SK-N-DZ (cell line): Measurements from ENCODE around the gene OSBPL10. TPM values are rescaled to one million over a fixed set of nuclear protein-coding genes. Genes with fewer than 3 reads are reported as not detected.
"Not testable (repeated sequence)": the region's sequence is repeated elsewhere in the genome, so short reads cannot be mapped to it uniquely, and the experiment has no call there.

Experiments used
- DNase-seq: peaks from one replicate; pipeline ENCODE4 v3.0.0-alpha.2; 2015; ENCODE audit warnings: low spot score
- polyA plus RNA-seq, 2 experiments: library from polyadenylated mRNA; depleted of rRNA; stranded (reverse); fragments of >200 nt; gene quantifications; 2 replicates each; pipeline ENCODE4 v1.2.3, GENCODE V29; 2014

The OSBPL10 gene, protein sequence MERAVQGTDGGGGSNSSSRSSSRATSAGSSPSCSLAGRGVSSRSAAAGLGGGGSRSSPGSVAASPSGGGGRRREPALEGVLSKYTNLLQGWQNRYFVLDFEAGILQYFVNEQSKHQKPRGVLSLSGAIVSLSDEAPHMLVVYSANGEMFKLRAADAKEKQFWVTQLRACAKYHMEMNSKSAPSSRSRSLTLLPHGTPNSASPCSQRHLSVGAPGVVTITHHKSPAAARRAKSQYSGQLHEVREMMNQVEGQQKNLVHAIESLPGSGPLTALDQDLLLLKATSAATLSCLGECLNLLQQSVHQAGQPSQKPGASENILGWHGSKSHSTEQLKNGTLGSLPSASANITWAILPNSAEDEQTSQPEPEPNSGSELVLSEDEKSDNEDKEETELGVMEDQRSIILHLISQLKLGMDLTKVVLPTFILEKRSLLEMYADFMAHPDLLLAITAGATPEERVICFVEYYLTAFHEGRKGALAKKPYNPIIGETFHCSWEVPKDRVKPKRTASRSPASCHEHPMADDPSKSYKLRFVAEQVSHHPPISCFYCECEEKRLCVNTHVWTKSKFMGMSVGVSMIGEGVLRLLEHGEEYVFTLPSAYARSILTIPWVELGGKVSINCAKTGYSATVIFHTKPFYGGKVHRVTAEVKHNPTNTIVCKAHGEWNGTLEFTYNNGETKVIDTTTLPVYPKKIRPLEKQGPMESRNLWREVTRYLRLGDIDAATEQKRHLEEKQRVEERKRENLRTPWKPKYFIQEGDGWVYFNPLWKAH
- polyA plus RNA-seq (2014; cell fraction: cytosol; rRNA removed) = 12.7 and 17.6 TPM in 2 replicates
- polyA plus RNA-seq (2014; cell fraction: nucleus; rRNA removed) = 10.8 and 14.3 TPM in 2 replicates

DNA sequence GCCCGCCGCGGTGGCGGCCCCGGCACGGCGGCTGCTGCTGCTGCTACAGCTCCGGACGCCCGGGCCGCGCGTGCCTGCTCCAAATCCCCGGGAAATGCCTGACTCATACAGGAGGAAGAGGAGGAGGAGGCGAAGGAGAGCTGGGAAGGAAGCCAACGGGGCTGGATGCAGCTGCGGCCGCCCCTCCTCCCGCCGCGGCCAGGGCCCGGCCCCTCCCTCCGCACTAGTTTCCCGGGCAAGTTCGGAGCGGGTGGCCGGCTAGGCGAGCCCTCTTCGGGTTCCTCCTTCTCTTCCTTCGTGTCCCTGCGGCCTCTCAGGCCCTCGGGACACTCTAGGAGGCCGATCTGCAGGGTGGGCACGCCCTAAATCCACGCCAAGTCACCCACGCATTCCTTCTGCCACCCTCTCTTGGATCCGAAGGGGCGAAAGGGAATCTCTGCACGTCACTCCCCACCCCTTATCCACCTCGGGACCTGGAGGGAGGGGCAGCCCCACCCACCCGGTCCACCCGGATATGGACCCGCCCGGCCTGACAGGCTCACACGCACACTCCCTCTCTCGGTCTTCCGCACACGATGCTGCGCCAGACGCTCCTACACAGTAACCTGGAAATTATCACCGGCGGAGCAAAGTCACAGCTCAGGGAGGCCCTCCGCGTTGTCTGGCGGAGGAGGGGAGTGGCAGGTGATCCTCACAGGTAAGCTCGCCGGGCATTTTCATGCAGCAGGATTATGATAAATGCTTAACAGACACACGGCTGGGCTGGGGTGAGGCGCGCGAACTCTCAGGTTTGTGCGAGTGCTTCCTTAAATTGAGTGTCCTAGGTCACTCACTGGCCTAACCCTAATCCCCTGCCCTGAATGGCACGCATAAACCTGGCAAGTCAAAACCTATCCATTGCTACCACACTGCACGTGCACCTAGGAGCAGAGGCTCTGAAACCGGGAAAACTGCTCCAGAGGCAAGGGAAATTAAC lies at the start of gene OSBPL10, which contains the start of gene ZNF860:
TSS of gene OSBPL10 (minus strand) at position 57 of the 976 bp plus-strand sequence. CDS start 83 bp downstream, outside the sequence.
TSS of gene ZNF860 (plus strand) at position 545 of the 976 bp plus-strand sequence. CDS start 7,330 bp downstream, outside the sequence.
- peak; percentile 39 for DNase-seq

DNA sequence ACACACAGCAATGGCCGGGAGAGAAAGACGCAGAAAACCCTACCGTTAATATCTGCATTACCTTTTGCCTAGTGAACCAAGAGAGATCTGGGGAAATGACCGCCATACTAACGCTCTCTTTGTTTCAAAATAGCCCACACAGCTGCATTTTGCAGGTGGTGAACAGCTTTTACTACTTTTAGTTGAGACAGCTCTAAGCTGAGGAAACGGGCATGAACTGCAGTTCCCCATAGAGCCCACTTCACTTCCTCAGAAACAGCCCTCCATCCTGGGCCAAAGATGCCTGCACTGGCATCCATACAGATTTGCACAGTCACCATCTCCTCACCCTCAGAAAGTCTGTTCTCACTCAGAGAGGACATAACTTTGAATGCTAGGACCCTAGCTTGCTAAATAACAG lies 45.5 kb upstream of the OSBPL10 start:
- no peak for DNase-seq

DNA sequence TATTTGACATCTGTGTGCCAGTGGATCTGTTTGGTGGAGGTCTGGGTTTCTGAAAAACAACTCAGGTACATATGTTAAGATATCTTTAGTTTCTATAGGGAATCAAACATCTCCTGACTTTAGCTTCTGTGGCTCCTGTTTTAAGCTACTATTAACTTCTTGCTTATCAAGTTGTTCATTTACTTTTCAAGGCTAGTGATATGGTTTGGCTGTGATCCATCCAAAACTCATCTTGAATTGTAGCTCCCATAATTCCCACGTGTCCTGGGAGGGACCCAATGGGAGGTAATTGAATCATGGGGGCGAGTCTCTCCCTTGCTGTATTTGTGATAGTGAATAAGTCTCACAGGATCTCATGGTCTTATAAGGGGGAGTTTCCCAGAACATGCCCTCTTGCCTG lies 41.9 kb upstream of the OSBPL10 start:
- DNase-seq = no peak

DNA sequence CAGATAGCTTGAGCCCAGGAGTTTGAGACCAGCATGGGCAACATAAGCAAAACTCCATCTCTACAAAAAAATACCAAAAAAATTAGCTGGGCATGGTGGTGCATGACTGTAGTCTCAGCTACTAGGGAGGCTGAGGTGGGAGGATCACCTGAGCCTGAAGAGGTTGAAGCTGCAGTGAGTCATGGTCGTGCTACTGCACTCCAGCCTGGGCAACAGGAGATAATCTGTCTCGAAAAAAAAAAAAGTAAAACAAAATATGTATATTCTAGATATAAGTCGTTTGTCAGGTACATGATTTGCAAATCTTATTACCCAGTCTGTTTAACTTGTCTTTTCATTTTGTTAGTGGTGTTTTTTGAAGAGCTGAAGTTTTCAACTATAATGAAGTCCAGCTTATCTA lies 40.7 kb upstream of the OSBPL10 start:
- DNase-seq = no peak

DNA sequence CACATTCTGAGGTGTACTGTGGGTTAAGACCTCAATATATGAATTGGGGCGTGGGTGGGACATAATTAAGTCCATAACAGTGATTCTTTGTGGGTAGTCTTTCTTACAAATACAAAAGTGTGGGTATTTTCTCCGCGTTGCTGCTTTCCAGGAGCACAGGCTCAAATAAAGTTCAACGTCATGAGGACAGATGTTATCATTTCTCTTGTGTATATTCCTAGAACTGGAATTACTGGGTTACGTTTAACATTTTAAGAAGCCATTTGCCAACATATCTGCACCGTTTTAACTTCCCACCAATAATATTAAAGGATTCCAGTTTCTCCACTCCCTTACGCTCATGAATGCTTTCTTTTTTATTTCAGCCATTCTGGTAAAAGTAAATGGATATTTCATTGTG lies 40.1 kb upstream of the OSBPL10 start:
- no peak for DNase-seq

DNA sequence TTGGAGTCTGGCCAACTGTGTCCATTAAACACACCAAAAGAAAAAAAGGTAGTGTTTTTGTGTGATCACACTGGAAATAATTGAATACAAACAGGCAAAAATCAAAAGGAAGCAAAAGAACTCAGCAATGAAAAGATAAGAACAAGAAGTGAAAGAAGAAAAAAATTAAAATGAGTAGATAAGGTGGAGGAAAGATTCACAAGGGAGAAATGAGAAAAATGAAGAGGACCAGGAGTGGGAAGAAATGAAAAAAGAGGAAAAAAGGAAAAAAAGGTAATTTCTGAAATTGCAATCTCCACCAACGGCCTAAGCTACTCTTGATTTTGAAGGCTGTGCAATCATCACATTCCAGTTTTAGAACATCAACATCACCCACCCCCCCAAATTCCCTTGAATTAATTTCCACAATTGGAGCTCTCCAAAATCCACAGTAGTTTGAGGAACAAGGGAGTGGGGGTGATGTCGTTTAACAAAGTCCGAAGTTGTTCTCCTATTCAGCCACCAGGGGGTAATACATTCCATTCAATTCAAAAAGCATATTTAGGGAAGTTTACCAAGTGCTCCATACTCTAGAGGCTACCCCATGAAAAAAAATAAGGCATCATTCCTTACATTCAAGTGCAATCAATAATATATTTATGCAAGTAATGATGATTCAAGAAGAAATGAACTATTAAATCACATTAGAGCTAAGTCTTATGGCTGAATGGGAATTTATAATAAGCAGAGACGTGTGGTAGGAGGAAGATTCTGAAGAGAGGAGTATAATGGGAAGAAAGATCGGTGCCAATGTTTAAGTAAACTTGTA lies 37.9 kb upstream of the OSBPL10 start:
- peak; percentile 57 for DNase-seq

DNA sequence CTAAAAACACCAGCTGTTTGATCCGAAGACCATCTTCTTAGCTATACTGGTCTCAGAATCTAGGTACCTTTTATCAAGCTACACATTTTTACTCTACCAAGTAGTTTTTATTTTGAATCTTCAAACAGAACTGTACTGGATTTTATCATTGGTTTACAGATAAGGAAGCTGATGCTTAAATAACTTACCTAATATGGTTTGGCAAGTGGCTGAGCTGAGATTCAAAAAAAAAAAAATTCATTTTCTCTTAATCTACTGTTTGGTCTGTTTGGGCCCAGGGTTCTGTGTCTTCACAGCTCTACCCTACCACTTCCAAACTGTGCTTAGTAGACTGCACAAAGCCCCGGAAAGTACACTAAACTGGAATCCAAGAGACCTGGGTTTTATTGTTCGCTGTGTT lies 36.2 kb upstream of the OSBPL10 start:
- no peak for DNase-seq

DNA sequence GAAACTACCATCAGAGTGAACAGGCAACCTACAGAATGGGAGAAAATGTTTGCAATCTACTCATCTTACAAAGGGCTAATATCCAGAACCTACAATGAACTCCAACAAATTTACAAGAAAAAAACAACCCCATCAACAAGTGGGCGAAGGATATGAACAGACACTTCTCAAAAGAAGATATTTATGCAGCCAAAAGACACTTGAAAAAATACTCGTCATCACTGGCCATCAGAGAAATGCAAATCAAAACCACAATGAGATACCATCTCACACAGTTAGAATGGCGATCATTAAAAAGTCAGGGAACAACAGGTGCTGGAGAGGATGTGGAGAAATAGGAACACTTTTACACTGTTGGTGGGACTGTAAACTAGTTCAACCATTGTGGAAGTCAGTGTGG lies 34.6 kb upstream of the OSBPL10 start:
- not testable (repeated sequence) for DNase-seq

DNA sequence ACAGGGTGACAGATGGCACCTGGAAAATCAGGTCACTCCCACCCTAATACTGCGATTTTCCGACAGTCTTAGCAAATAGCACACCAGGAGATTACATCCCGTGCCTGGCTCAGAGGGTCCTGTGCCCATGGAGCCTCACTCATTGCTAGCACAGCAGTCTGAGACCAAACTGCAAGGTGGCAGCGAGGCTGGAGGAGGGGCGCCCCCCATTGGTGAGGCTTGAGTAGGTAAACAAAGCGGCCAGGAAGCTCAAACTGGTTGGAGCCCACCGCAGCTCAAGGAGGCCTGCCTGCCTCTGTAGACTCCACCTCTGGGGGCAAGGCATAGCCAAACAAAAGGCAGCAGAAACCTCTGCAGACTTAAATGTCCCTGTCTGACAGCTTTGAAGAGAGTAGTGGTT lies 29.6 kb upstream of the OSBPL10 start:
- DNase-seq = not testable (repeated sequence)

DNA sequence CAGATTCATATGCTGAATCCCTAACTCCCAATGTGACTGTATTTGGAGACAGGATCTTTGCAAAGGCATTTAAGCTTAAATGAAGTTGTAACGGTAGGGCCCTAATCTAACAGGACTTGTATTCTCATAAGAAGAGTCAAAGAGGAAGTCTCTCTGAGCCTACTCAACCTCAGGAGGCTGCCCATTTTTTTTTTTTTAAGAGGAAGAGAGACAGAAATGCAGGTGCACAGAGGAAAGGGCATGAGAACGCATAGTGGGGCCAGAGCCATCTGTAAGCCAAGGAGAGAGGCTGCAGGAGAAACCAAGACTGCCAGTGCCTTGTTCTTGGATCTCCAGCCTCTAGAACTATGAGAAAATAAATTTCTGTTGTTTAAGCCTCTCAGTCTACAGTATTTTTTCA lies 28.9 kb upstream of the OSBPL10 start:
- no peak for DNase-seq

DNA sequence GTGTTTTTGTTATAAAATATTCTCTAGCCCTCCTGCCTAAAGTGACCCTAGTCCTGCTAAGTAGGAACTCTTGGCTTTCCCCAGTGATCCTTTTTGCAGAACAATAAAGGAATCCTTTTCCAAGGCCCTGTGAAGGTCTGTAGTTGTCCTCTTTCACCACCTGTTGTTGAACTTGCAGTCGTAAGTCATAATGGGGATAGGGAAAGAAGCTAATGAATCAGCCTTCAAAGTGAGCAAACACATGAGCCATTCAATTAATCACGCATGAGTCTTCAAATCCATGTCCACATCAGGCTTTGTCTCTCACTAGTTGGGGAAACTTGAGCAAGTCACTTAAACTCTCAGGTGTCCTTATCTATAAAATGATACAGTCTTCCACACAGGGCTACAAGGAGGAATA lies 28.0 kb upstream of the OSBPL10 start:
- no peak for DNase-seq

DNA sequence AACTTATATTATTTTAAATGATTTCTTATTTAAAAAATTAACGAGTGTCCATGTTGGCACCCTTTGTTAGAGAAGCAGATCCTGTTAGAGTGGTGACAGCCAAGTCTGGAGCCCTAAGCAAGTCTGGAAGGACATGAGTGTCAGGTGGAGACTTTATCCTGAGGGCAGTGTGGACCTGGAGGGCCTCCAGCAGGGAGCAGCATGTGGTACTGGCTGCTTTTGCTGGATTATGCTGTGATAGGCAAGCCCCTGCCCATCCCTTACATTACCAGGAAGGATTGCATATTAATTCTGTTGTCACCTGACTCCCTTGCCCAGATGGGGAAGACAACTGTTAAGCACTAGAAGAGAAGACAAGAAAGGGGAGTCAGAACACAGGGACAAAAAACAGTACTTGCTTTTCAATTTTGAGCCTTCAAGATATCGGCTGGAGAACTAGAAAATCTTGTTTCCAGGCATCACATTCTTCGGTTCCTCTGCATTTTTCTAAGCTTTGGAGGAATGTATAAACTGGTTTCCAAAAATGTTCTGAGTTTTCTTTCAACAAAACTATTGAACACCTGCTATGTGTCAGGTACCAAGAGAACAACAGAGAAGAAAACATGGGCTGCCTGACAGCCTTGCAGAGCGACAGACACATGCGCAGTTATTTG lies 23.2 kb upstream of the OSBPL10 start:
- no peak for DNase-seq

DNA sequence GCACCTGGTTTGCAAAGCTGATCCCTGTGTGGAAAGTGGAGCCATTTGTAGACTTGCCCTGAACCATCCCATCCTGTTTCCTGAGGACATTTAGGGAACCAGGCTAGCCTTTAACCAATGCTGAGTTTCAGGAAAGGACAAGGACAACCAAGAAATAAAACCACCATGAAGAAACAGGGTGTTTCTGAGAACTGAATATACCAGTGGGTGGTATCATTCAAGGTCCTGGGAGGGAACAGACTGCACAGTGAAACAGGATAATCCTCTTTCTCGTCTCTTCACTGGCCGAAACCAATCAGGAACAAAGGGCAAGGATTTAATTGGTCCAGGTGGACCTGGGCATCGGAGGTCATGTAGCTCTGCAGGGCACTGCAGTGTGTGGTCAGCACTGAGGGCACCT lies 22.3 kb upstream of the OSBPL10 start:
- no peak for DNase-seq

DNA sequence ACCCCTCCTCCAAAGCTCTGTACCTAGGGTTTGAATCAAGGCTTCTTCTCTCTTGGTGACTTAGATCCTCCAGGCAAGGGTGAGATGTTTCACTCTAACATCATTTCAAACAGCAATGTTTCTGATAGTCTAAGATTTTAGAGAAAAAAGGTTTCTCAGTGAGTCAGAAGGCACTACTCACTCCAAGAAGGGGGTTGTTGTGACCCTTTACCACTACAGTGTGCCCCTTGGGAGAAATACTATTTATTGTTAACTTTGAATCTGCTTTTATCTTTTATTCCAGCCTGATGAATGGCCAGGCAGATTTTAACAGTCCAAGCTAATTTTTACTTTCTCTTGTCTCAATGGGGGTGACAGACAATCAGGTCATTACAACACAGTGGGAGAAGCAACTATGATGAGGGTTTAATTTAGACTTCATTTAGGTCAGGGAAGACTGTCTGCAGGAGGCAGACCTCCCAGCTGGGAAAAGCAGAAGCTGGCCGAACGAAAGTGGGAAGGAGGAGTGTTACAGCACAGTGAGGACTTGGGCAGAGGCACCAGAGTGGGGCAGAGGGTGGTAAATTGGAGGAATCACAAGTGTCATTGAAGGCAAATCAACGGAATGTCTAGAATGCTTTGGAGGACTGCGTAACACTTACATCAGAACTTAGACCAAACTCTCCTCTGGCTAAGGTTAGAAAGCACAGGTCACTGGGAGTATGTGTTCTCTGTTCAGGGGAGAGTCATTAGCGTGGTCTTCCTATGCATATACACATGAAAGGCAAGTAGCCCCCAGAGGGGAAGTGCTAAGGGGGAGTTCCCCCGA lies 21.7 kb upstream of the OSBPL10 start:
- DNase-seq = no peak

DNA sequence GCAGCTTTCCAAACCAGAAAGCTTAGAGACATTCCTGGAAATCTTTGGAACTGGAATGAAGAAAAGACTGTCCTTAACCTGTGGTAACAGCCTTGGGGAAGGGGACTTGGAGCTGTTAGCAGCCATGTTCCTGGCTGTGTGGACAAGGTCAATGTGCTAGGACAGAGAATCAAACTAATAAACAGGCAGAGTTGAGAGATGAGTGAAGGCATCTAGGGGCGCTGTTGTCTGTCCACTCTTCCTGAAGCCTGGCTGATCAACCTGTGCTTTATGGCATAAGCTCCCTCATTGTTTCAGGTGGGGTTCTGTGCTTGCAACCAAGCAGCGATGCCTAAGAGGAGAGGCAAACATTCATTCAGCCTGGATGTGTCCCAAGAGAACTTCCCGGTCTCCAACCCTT lies 19.8 kb upstream of the OSBPL10 start:
- DNase-seq = no peak

DNA sequence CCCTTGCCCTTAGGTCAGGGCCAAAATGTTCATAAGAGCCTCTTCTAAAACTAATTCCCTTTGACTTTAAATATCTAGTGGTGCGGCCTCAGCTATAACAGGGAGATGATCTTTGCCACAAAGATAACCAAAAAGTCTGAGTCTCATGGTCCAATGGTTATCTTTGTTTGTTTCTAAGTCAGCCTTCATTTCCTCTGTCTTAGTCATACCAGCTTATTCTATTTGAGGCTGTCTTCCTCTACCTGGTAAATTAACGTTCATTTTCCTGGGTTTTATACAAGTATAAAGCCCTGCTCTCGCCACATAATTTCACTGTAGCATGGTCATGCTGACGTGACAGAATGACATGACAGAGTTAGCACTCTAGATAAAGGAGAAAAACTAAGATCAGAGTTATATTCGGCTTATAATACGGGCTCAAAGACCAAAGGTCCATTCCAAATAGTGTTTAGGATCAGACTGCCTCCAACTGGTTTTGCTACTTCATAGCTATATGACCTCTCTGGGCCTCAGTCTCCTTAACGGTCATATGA lies 18.9 kb upstream of the OSBPL10 start:
- no peak for DNase-seq

DNA sequence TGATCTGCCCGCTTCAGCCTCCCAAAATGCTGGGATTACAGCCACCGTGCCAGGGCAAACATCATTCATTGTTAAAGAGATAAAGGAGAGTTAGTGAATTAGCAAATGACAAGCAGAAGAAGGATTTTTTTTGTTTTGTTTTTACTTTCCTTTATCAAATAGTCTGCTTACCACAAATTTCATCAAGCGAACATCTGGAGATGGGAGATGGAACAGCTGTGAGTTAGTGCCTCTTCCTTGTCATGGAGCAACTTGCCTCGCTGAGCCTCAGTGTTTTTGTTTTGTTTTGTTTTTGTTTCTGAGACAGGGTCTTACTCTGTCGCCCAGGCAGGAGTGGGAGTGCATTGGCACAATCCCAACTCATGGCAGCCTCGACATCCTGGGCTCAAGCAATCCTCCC lies 16.4 kb upstream of the OSBPL10 start:
- DNase-seq = no peak

DNA sequence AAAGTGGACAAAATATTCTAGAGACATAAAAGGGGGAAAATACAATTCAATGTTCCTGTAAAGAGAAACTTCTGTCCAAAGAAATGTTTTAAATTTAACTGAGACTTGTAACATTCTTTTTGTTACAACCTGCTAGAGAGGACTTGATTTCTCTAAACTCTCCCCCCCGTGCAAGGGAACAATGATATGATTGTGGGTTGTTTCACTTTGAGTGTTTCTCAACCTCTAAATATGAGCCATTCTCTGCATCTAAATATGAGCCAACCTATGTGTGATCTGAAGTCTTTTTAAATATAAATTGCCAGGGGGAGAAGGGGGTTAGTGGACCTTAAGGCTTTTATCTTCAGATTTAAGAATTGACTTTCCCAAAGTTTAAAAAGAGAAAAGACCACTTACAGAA lies 15.1 kb upstream of the OSBPL10 start:
- no peak for DNase-seq

DNA sequence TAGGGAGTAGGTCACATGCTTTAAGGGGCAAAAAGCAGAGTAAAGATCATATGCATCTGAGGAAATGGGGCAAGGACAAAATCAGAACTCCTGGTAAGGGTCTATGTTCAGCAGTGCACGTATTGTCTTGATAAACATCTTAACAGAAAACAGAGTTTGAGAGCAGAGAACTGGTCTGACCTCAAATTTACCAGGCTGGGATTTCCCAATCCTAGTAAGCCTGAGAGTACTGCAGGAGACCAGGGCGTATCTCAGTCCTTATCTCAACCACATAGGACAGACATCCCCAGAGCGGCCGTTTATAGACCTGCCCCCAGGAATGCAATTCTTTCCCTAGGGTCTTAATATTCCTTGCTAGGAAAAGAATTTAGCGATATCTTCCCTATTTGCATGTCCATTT lies 14.0 kb upstream of the OSBPL10 start:
- DNase-seq = peak; percentile 24
